ENCODE measurements around the gene SH3PXD2B.

The SH3PXD2B gene

DNA sequence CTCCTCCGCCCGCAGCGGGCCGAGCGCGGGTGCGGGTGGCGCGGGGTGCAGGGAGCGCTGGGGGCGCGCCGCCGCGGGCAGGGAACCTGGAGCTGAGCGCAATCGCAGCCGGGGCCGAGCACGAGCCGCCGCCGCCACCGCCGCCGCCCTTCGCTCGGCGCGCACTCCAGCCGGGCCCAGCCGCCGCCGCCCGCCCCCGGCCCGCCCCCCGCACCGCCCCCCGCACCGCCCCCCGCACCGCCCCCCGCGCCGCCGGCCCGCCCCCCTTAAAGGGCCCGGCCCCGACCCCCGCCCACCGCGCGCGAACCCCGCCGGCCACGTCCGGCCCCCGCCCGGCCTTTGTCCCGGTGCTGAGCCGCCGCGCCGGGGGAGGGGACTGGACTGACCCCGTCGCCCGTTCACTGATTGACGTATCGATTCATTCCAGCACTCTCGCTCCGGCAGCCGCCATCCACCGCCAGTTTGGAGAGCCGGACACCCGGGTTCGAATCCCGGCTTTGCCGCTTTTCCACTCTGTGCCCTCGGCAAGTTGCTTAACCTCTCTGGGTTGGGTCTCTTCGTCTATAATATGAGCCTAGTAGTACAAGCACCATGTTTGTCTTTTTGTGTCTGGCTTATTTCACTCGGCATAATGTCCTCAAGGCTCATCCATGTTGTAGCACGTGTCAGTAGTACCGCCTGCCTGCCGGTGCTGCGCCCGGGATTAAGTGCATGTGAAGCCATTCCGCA lies at the start of gene SH3PXD2B:
Gene SH3PXD2B (minus strand): TSS at position 168 of the 729 bp plus-strand sequence. CDS start 173 bp downstream, outside the sequence.
- H3K4me3 ChIP-seq (ENCODE audit: low read depth, low read length), result peak within 1 kb of the TSS; percentile 49
- DNase-seq (ENCODE audit: low read depth), result no peak
- TF ChIP-seq, protein P1, sequence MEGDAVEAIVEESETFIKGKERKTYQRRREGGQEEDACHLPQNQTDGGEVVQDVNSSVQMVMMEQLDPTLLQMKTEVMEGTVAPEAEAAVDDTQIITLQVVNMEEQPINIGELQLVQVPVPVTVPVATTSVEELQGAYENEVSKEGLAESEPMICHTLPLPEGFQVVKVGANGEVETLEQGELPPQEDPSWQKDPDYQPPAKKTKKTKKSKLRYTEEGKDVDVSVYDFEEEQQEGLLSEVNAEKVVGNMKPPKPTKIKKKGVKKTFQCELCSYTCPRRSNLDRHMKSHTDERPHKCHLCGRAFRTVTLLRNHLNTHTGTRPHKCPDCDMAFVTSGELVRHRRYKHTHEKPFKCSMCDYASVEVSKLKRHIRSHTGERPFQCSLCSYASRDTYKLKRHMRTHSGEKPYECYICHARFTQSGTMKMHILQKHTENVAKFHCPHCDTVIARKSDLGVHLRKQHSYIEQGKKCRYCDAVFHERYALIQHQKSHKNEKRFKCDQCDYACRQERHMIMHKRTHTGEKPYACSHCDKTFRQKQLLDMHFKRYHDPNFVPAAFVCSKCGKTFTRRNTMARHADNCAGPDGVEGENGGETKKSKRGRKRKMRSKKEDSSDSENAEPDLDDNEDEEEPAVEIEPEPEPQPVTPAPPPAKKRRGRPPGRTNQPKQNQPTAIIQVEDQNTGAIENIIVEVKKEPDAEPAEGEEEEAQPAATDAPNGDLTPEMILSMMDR (IDR thresholded peaks at IDR 0.05; ENCODE audit: low read depth, low read length, missing control alignments), result no peak

- no peak for DNase-seq (ENCODE audit: low read depth)
- no peak overlapping the region for H3K4me3 ChIP-seq (ENCODE audit: low read depth, low read length)
- TF ChIP-seq, protein P1 (IDR thresholded peaks at IDR 0.05; ENCODE audit: low read depth, low read length, missing control alignments), result no peak
Measured at GRCh38 chr5:172502969-172503368, 48.6 kb upstream of the SH3PXD2B start.

- no peak overlapping the region for H3K4me3 ChIP-seq (ENCODE audit: low read depth, low read length)
- DNase-seq (ENCODE audit: low read depth), result no peak
- TF ChIP-seq, protein P1 (IDR thresholded peaks at IDR 0.05; ENCODE audit: low read depth, low read length, missing control alignments), result no peak
Measured at GRCh38 chr5:172502410-172502809, 48.1 kb upstream of the SH3PXD2B start.

- no peak overlapping the region for H3K4me3 ChIP-seq (ENCODE audit: low read depth, low read length)
- TF ChIP-seq, protein P1 (IDR thresholded peaks at IDR 0.05; ENCODE audit: low read depth, low read length, missing control alignments), result no peak
- no peak for DNase-seq (ENCODE audit: low read depth)
Measured at GRCh38 chr5:172501708-172502320, 47.5 kb upstream of the SH3PXD2B start.

DNA sequence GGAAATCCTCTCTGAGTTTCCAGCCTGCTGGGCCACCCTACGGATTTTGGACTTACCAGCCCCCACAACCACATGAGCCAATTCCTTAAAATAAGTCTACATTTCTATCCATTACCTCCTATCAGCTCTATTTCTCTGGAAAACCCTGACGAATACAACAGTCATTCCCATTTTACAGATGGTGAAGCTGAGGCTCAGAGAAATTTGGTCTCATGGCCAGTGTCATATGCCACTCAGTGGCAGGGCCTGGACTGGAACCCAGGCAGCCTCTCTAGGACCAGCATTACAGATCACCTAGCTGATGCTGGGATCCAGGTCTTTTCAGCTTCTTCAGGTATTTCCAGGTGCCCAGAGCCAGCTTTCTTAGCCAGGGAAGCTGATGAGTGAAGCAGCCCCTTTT lies 45.0 kb upstream of the SH3PXD2B start:
- no peak for DNase-seq (ENCODE audit: low read depth)
- TF ChIP-seq, protein P1 (IDR thresholded peaks at IDR 0.05; ENCODE audit: low read depth, low read length, missing control alignments), result no peak
- no peak overlapping the region for H3K4me3 ChIP-seq (ENCODE audit: low read depth, low read length)

DNA sequence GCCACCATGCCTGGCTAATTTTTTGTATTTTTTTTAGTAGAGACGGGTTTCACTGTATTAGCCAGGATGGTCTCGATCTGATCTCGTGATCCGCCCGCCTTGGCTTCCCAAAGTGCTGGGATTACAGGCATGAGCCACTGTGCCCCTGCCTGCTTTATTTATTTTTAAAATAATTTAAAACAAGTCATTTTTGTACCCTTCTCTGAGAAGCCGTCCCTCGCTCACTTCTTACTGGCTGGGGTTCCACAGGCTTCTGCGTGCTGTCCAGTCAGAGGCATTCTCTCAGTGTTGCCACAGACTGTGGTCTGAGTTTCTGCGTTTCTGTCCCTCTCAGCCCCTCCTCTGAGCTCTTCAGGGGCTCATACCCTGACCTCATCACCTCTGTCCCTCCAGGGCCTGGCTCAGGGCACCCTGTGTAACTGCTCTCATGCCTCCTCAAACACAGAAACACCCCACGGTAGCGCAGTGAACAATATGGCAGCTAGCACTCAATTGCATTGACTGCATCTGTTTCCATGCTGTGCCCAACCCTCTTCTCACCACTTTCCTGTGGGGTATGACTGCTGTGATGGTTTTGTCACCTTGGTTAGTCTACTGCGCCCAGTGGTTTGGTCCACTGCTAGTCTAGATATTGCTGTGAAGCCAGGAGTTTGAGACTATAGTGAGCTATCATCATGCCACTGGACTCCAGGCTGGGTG lies 44.3 kb upstream of the SH3PXD2B start:
- TF ChIP-seq, protein P1 (IDR thresholded peaks at IDR 0.05; ENCODE audit: low read depth, low read length, missing control alignments), result no peak
- H3K4me3 ChIP-seq (ENCODE audit: low read depth, low read length), result no peak overlapping the region
- DNase-seq (ENCODE audit: low read depth), result no peak

Measured in GM12864 (cell line).